ENCODE measurements around the gene SAP30BP.

Gene SAP30BP

GRCh38 chr17:75649687-75650086 lies 17.5 kb upstream of the SAP30BP start:
- DNase-seq (ENCODE audit: low spot score), result no peak

GRCh38 chr17:75650874-75651273 lies 16.3 kb upstream of the SAP30BP start:
- DNase-seq (ENCODE audit: low spot score), result no peak

GRCh38 chr17:75652341-75652740 lies 14.8 kb upstream of the SAP30BP start:
- no peak for DNase-seq (ENCODE audit: low spot score)

- peak; percentile 13 for DNase-seq (ENCODE audit: low spot score)
These were observed 14.1 kb upstream of the SAP30BP start for GRCh38 chr17:75652934-75653549.

GRCh38 chr17:75654176-75654575 lies 13.0 kb upstream of the SAP30BP start:
- DNase-seq (ENCODE audit: low spot score), result no peak

- no peak for DNase-seq (ENCODE audit: low spot score)
These were observed 8.9 kb upstream of the SAP30BP start for GRCh38 chr17:75658237-75658636.

- DNase-seq (ENCODE audit: low spot score), result peak; percentile 68
These were observed 5.6 kb upstream of the SAP30BP start for GRCh38 chr17:75661531-75661930.

GRCh38 chr17:75662511-75662910 lies 4.6 kb upstream of the SAP30BP start:
- no peak for DNase-seq (ENCODE audit: low spot score)

GRCh38 chr17:75664099-75664549 lies 3.0 kb upstream of the SAP30BP start:
- no peak for DNase-seq (ENCODE audit: low spot score)

GRCh38 chr17:75665981-75666380 lies 1.2 kb upstream of the SAP30BP start:
- DNase-seq (ENCODE audit: low spot score), result no peak

- no peak for DNase-seq (ENCODE audit: low spot score)
These were observed 687 bp downstream of the SAP30BP start for GRCh38 chr17:75667825-75668224.

GRCh38 chr17:75668489-75668888 lies 1.4 kb downstream of the SAP30BP start:
- DNase-seq (ENCODE audit: low spot score), result no peak

GRCh38 chr17:75670868-75671267 lies 3.7 kb downstream of the SAP30BP start:
- DNase-seq (ENCODE audit: low spot score), result no peak

- DNase-seq (ENCODE audit: low spot score), result no peak
These were observed 4.9 kb downstream of the SAP30BP start for GRCh38 chr17:75672011-75672410.

GRCh38 chr17:75673487-75673886 lies 6.3 kb downstream of the SAP30BP start:
- DNase-seq (ENCODE audit: low spot score), result no peak

- DNase-seq (ENCODE audit: low spot score), result no peak
These were observed 9.3 kb downstream of the SAP30BP start for GRCh38 chr17:75676461-75676860.

- DNase-seq (ENCODE audit: low spot score), result no peak
These were observed 12.6 kb downstream of the SAP30BP start for GRCh38 chr17:75679706-75680211.

- DNase-seq (ENCODE audit: low spot score), result no peak
These were observed 13.3 kb downstream of the SAP30BP start for GRCh38 chr17:75680431-75680830.

GRCh38 chr17:75681289-75681688 lies 14.2 kb downstream of the SAP30BP start:
- no peak for DNase-seq (ENCODE audit: low spot score)

- DNase-seq (ENCODE audit: low spot score), result no peak
These were observed 16.4 kb downstream of the SAP30BP start for GRCh38 chr17:75683583-75683982.

- no peak for DNase-seq (ENCODE audit: low spot score)
These were observed 17.1 kb downstream of the SAP30BP start for GRCh38 chr17:75684249-75684648.

- DNase-seq (ENCODE audit: low spot score), result no peak
These were observed 17.8 kb downstream of the SAP30BP start for GRCh38 chr17:75684924-75685323.

- DNase-seq (ENCODE audit: low spot score), result no peak
These were observed 18.4 kb downstream of the SAP30BP start for GRCh38 chr17:75685499-75685898.

GRCh38 chr17:75688209-75688825 lies 21.2 kb downstream of the SAP30BP start:
- no peak for DNase-seq (ENCODE audit: low spot score)

Measured in COLO829 (cell line).